CD4-positive, alpha-beta T cell treated with Interleukin-2 at 100 ng/mL for 4 hours (primary cell): Measurements from ENCODE around the gene ASIC3.

ENCODE experiments used
- DNase-seq: peaks from one replicate; pipeline ENCODE4 v3.0.0-alpha.2; 2020; ENCODE audit warnings: low spot score

ASIC3 gene

GRCh38 chr7:151085691-151086620 is 37.6 kb downstream of the ASIC3 start, which contains the start of gene AGAP3:
AGAP3 (plus strand) TSS chr7:151086475; CDS start chr7:151086742, 267 bp downstream.
- peak; percentile 53 for DNase-seq

DNA sequence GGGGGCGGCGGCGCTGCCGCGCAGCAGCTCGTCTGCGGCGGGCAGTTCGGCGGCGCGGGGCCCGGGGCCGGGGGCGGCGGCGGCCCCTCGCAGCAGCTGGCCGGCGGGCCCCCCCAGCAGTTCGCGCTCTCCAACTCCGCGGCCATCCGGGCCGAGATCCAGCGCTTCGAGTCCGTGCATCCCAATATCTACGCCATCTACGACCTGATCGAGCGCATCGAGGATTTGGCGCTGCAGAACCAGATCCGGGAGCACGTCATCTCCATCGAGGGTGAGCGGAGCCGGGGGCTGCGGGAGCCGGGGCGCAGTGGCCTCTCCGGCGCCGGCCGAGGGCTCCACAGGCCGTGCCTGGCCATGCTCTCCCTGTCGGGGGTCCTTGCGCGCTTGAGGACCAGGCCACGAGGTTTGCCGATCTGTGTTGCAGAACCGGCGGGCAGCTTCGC is 38.5 kb downstream of the ASIC3 start:
- peak; percentile 10 for DNase-seq

DNA sequence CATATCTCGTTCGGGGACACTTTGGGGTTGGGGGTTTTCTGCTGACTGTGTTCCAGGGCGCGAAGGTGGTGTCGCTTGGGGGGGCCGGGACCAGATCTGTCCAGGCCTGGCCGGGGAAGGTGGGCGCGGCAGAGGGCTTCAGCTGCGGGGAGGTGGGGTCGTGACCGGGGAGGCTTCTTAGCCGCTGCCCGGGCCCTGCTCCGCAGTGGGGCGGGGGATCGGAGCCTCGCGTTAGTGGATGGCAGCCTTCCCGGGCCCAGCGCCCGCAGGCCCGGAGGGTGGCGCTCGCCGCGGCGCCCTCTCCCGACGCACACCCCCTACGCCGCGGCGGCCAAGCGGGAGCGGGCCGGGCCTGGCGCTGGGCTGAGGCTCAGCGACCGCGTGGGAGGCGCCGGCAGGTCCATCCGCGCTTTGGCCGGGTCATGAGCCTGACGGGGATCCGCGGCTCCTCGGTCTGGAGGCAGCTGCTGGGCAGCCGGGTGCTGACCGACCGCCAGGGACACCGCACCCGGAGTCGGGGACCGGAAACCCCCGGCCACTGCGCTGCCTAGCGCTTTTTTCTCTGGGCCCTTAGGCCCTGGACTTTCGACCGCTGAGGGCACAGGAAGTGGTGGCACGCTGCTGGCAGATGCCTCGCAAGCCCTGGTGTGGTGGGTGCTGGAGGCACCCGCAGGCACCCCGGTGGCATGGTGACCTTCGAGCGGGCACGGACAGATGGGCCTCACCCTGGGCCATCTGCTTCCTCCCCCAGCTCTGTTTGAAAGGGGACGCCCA is 39.1 kb downstream of the ASIC3 start:
- peak; percentile 24 for DNase-seq

DNA sequence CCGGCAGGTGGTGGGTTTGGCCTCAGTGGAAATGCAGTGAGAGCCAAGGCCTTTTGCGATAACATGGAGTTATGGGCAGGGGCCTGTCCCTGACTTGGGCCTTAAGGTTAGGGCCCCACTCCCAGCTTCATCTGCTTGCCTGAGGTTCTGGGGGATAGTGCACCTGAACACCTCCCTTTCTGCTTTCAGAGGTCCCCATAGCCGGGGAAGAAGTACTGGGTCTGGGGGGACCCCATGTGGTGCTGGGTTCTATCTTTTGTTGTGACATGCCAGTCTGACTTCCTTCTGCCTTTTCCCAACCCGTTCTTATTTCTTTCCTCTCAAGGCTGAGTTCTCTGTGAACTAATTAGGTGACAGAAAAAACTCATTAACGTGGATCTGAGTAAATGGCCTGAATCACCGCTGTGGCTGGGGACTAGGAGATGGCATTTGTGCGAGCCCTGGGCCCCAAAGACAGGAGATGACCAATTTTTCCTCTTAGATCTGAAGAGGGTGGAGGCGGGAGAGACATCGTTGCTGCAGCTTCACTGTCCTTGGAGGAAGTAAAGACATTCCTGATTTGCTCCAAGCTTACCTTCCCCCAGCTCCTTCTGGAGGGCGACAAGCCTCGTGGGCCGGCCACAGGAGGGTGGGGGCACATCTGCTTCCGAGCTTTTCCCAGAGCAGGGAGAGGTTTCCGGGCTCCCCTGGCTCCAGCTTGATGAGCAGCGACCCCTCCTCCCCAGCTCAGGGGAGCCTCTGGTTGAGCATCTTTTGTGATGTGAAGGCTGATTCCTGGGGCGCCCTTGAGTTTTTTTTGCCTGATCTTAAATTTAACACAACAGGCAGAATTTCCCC is 39.9 kb downstream of the ASIC3 start:
- DNase-seq: no peak

DNA sequence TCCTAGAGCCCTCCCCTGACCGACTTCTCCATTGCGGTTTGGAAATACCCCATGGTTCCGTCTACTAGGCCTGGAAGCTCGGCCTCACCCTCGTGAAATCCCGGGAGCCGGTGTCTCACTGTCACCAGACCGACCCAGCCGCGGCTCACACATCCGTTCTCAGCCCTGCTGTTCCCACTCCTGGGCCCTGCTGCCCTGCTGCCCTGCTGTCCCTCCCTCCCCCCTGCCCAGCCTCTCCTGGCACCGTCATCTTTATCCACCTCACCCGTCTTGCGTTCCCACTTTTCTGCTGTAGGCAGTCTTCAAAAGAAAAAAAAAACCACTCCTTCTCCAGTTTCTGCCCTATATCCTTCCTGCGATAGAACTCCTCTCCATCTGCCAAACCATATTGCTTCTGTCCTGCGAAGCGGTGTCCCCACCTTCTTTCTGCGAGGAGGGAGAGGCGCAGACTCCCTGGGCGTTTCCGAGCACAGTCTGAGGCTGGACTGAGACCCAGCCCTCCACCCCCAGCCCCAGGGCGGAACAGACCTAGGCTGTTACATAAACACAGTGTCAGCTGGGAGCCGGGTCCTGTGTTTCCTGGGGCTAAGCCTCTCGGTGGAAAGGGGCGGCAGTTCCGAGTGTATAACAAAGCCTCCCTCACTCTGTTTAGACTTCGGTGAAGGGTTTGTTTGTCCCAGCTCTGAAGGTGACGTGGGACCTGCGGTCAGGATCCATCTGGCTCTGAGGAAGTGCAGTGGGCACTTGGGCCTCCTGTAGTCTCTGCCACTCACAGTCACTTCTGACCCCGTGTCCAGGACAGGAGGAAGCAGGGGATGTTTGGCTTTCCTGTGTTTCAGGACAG is 40.7 kb downstream of the ASIC3 start:
- DNase-seq: peak; percentile 22

GRCh38 chr7:151089893-151090730 is 41.8 kb downstream of the ASIC3 start:
- no peak for DNase-seq

DNA sequence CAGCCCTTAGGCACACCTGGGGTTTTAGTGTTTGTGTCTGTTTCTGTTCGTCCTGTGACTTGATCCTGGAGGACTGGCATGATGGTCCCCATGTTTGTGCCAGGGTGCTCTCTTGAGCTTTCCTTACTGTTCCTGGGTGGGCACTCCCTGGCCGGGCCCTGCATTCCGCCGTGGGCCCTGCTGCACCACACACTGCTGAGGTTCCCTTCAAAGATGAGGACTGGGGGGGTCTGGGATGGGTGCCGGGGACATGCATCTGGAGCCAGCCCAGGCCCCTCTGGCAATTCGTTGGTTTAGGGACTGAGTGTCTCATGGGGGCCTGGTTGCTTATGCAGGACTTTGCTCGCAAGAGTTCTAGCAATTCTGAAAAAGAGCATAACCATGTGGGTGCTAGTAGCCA is 42.7 kb downstream of the ASIC3 start:
- DNase-seq: no peak

DNA sequence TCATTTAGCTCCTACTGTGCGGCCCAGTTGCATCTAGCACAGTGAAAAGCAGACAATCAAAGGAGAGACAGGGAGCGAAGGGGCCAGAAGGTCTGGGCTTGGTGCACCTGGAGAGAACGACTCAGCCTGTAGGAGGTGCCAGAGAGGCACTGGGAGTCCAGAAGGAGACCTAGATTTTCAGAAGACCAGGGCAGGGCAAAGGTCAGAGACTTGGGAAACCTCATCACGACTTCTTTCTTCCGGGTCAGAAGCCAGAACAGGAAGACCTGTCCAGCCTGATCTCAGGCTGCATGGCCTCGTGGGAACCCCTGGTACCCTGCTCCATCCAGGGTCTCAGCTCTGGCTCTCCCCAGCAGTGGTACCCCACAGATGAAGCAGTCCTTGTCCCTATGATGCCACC is 43.1 kb downstream of the ASIC3 start:
- DNase-seq: no peak

DNA sequence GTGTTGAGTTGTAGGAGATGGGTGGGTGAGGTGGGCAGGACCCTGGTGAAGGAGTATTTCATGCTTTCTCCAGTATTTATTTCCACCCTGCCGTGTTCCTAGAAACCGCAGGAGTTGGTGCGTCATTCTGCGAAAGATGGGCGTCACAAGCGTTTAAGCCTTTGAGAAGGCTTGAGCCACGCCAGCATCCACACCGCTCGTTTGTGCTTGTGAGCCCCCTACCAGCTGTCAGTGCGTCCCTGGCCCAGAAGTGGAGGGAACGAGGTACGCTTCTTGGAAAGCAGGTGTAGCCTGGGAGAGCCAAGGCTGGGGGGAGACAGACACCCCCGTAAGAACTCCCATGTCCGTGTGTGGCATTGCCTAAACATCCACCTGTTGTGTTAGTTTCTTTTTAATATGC is 43.7 kb downstream of the ASIC3 start:
- no peak for DNase-seq

- DNase-seq: no peak
These were observed 45.4 kb downstream of the ASIC3 start for GRCh38 chr7:151093748-151094147.

DNA sequence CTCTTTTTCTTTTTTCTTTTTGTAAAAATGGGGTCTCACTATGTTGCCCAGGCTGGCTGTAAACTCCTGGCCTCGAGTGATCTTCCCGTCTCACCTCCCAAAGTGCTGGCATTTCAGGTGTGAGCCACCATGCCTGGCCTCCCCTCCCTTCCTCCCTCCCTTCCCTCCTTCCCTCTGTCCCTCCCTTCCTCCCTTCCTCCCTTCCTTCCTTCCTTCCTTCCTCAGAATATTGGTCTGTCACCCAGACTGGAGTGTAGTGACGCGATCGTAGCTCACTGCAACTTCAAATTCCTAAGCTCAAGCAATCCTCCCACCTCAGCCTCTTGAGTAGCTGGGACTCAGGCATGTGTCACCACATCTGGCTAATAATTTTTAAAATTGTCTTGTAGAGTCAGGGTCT is 46.3 kb downstream of the ASIC3 start:
- no peak for DNase-seq

DNA sequence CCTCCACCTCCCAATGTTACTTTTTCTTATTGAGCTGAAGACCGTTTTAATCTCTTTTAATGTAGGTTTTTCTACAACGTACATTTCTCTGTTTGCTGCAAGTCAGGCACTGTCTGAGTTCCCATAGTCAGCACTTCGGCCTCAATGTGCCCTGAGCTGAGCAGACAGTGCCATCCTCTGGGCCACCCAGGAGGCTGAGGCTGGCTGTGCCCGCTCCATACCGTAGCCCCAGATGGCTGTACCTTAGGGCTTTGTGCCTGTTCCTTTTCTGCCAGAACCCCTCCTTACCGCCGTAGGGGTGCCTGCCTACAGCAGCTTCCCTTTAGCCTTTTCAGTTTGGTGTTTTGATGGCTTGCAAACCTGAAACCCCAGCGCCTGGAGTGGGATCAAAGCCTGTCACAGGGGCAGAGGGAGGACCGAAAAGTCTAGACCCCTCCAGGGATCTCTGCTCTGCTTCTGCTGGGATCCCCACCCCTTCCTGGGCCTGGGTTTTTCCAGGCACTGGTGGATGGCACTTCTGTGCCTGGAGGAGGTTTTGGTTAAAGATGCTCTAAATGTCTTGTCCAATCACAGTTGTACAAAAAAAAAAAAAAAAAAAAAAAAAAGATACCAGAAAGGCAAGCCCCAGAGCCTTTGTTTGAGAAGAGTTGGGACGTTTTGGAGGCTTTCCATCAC is 46.9 kb downstream of the ASIC3 start:
- DNase-seq: no peak

DNA sequence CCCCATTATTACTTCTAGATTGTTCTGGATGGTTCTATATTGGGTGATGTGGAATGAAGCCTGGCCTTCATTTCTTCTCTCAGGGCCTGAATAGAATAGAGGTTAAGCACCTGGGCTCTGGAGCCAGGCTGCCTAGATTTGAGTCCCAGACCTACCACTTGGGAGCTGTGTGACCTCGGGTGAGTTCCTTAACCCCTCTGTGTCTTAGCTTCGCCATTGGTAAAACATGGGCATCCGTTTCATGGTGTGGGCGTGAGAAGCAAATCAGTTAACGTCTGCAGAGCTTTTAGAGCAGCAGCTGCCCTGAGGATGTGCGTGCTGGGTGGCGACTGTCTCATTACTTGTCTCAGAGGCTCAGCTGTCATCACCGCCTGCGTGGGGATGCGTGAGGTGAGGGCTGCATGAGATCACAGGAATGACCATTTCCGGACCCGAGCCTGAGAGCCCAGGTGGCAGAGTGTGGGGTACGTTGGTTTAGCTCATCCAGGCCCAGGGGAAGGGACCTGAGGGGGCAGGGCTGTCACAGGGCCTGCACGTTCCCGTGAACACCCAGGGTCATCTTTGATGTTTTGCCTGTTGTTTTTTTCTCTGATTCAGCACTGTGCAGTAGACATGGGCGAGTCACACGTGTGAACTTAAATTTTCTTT is 47.6 kb downstream of the ASIC3 start:
- DNase-seq: no peak

DNA sequence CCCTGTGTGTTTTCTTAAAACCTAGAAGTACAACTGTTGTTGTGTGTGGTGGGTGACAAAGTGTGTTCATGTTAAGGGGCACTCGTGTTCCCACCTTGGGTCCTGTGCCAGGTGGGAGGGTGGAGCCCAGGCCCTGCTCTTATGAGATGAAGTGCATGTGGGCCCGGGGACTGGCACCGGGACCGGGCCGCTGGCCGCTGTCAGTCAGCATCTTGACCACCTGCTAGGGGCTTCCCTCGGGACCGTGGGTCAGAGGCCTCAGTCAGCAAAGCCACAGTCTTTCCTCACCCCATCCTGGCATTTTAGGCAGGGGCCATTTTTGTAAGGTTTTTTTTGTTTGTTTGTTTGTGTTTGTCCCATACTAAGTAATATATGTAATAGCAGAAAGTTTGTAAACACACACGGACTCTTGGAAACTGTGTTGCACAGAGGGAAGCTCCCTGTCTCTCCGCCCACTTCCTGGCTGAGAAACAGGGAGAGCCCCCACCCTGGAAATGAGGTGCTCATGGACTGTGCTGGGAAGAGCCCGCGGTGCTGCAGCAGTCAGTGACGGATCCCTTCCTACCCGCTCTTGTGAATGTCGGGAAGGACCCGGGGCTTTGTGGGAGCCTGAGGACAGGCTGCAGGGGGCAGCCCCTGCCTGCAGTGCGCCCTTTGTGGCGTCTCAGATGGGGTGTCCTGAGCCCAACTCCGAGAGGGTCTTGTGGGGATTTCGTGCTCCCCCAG is 51.3 kb downstream of the ASIC3 start:
- no peak for DNase-seq

GRCh38 chr7:151100921-151101320 is 52.6 kb downstream of the ASIC3 start:
- no peak for DNase-seq

DNA sequence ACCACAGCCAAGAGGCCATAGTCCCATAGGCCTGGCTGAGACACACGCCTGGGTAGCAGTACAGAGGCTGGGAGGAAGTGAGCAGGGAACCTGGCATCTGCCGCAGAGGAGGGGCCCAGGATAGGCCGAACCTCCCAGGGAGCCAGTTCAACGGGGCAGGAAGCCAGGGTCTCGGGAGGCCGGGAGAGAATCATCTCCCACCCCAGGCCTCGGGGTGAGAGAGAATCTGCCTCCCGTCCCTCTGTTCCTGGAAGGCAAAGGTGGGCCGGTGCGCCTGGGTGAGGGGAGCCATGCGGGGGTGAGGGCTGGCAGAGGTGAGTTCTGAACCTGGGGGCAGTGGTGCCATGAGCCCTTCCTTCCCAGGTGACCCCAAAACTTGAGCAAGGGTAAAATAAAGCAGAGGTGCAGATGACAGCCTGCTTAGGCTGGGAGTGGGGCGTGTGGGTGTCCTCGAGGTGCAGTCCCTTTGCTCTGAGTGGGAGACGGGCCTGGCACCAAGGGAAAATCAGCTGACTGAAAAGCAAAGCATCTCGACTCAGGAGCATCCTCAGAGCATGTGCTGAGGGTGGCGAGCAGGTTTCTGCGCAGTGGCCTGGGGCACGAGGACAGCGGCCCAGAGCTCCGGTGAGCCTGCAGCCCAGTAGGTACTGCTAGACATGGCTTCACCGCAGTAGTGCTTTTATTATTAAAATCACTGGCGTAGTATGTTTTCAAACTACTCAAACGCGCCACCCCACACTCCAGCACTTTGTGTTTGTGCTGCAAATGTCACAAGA is 53.5 kb downstream of the ASIC3 start:
- DNase-seq: no peak
